ENCODE results near the gene KMO.

Gene KMO

DNA sequence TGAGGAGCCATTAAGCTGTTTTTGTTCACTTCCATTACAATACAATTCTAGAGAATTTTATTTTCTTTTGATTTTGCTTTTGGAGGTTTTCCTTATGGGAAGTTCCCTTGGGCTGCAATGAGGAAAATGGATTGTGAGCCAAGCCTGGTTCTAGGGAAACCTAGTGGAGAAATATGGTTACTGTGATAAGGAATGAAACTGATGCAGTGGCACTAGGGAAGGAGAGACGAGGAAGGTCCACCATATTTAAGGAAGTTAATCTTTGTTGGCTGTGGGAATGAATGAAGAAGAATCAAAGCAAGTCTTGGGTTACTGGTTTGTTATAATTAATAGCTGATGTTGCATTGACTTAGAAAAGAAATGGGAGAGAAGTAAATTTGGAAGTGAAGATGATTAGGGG, 79.6 kb downstream of the KMO start:
- H3K27ac ChIP-seq (ENCODE audit: insufficient read depth in 1 of 2, low read depth in 1 of 2, low read length in 2 of 2, poor library complexity in 1 of 2, severe bottlenecking in 2 of 2) = no peak overlapping the region
- no peaks in the 10 kb centered on the region for H3K9me3 ChIP-seq (ENCODE audit: control extremely low read depth in 1 of 5, control insufficient read depth in 4 of 5, insufficient read depth in 2 of 5, low read depth in 1 of 5, low read length in 4 of 5)
- no peak for DNase-seq

DNA sequence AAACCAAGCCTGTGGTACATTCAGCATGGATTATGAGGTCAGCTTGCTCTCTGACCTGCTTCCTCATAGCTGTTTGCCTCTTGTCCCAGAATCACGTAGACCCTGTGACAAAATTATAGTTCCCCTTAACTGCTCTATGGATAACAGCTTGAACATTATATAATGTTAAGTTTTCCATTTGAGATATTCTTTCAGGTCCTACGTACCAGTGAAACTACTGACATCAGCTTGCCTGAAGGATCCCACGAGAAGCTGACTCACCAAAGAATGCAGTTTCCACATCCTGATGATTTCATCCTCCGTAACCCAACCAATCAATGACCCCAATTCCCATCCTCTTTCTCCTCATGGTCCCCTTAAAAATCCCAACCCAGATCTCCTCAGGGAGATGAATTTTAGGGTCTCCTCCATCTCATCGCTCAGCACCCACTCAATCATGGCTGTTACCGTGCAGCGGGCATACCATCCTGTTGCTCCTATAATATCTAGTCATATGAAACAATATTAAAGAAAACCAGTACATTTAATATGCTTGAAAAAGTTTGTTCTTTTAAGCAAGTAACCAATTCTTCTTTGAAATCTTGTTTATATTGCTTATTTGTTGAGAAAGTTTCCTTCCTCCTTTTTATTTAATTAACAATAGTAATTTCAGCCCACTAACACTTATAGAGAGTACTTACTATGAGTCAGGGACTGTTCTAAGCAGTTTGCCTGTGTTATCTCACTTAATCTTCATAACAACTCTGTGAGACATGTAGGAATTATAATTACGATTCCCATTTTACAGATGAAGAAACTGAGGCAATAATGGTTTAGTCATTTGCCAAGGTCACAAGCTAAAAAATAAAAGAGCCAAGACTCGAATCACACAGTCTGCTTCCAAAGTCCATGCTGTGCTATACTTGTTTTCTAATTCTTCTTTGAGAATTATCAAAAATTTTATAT, 80.6 kb downstream of the KMO start:
- peak in 1 of 3 donors; percentile 5 for DNase-seq
- Histone ChIP-seq H3K4me3 (ENCODE audit: control insufficient read depth in 1 of 7, extremely low read depth in 1 of 7, insufficient read depth in 4 of 7, low read depth in 2 of 7, low read length in 6 of 7) (no peak overlapping the region), H3K36me3 (ENCODE audit: control insufficient read depth in 4 of 4, insufficient read depth in 4 of 4, low read length in 3 of 4) (no peaks in the 10 kb centered on the region), H3K27me3 (replicated peaks in 2 of 5; ENCODE audit: control insufficient read depth in 4 of 5, insufficient read depth in 5 of 5, low read length in 4 of 5) (no peaks in the 10 kb centered on the region), H3K27ac (ENCODE audit: insufficient read depth in 1 of 2, low read depth in 1 of 2, low read length in 2 of 2, poor library complexity in 1 of 2, severe bottlenecking in 2 of 2) (no peak overlapping the region), H3K9me3 (ENCODE audit: control extremely low read depth in 1 of 5, control insufficient read depth in 4 of 5, insufficient read depth in 2 of 5, low read depth in 1 of 5, low read length in 4 of 5) (no peaks in the 10 kb centered on the region), H3K4me1 (ENCODE audit: control extremely low read depth in 1 of 4, control insufficient read depth in 4 of 4, insufficient read depth in 4 of 4, low read length in 3 of 4) (no peaks in the 10 kb centered on the region)
- 86% methylated on average over 5 of the region's 9 CpGs for WGBS (ENCODE audit: insufficient coverage)
- POLR2A ChIA-PET = no interaction called here
- CTCF ChIA-PET = interaction anchor here (0.6 to 10.7 kb wide), 6 partner anchors 10 to 1058 kb away, joined by 3 to 80 read pairs (median 6); partner anchors contain the start of gene MAP1LC3C

More for the DNA sequence above, 79.6 kb downstream of the KMO start:
- Histone ChIP-seq H3K4me1 (ENCODE audit: control extremely low read depth in 1 of 4, control insufficient read depth in 4 of 4, insufficient read depth in 4 of 4, low read length in 3 of 4) (no peaks in the 10 kb centered on the region), H3K4me3 (ENCODE audit: control insufficient read depth in 1 of 7, extremely low read depth in 1 of 7, insufficient read depth in 4 of 7, low read depth in 2 of 7, low read length in 6 of 7) (no peak overlapping the region), H3K36me3 (ENCODE audit: control insufficient read depth in 4 of 4, insufficient read depth in 4 of 4, low read length in 3 of 4) (no peaks in the 10 kb centered on the region), H3K27me3 (replicated peaks in 2 of 5; ENCODE audit: control insufficient read depth in 4 of 5, insufficient read depth in 5 of 5, low read length in 4 of 5) (no peaks in the 10 kb centered on the region)
- ChIA-PET CTCF (interaction anchor here (0.7 to 10.7 kb wide), 13 partner anchors 10 to 387 kb away, joined by 3 to 80 read pairs (median 5); partner anchors contain the start of genes FH and MAP1LC3C), POLR2A (interaction anchor here (0.6 to 0.7 kb wide), 2 partner anchors 93 to 227 kb away, joined by 3 to 7 read pairs; no protein-coding TSS in a partner anchor)
- WGBS (ENCODE audit: insufficient coverage) = 100% methylated on average over 1 of the region's 1 CpG

DNA sequence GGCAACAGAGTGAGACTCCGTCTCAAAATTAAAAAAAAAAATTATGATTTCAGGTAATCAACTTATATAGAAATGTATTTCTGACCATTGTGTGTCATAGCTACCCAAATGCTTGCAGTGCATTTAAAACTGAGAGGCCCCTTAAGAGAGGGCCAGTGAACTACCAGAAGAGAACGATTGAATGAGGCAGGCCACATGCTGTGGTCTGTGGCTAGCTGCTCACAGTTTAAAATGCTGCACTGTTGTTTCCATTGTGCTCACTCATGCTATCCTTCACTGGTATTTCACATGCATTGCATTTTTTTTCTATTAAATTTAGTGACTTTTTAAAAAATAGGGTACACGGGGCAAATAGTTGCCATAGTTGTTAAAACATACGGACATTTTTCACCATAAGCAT, 82.0 kb downstream of the KMO start:
- POLR2A ChIA-PET = no interaction called here
- no peaks in the 10 kb centered on the region for H3K27me3 ChIP-seq (replicated peaks in 2 of 5; ENCODE audit: control insufficient read depth in 4 of 5, insufficient read depth in 5 of 5, low read length in 4 of 5)
- H3K9me3 ChIP-seq (ENCODE audit: control extremely low read depth in 1 of 5, control insufficient read depth in 4 of 5, insufficient read depth in 2 of 5, low read depth in 1 of 5, low read length in 4 of 5) = no peaks in the 10 kb centered on the region
- H3K27ac ChIP-seq (ENCODE audit: insufficient read depth in 1 of 2, low read depth in 1 of 2, low read length in 2 of 2, poor library complexity in 1 of 2, severe bottlenecking in 2 of 2) = no peak overlapping the region
- no peaks in the 10 kb centered on the region for H3K36me3 ChIP-seq (ENCODE audit: control insufficient read depth in 4 of 4, insufficient read depth in 4 of 4, low read length in 3 of 4)
- WGBS (ENCODE audit: insufficient coverage) = 100% methylated on average over 1 of the region's 4 CpGs
- no peak overlapping the region for H3K4me3 ChIP-seq (ENCODE audit: control insufficient read depth in 1 of 7, extremely low read depth in 1 of 7, insufficient read depth in 4 of 7, low read depth in 2 of 7, low read length in 6 of 7)
- H3K4me1 ChIP-seq (ENCODE audit: control extremely low read depth in 1 of 4, control insufficient read depth in 4 of 4, insufficient read depth in 4 of 4, low read length in 3 of 4) = no peaks in the 10 kb centered on the region
- CTCF ChIA-PET = interaction anchor here (10.7 kb wide), 1 partner anchor 9 kb away, joined by 80 read pairs; no protein-coding TSS in a partner anchor
- no peak for DNase-seq

DNA sequence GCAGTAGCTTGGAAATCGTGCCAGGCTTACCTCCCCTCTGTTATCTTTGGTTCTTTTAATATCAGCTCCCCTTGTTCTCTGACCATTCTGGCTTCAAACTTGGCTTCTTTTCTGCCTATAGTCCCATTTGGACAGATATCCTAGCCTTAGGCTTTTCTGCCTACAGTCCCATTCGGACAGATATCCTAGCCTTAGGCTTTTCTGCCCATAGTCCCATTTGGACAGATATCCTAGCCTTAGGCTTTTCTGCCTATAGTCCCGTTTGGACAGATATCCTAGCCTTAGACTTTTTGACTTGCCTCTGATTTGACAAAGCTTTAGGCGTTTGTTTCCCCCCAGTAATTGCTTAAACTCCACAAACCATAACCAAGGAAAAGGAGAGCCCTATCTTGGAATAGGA, 82.4 kb downstream of the KMO start:
- Histone ChIP-seq H3K36me3 (ENCODE audit: control insufficient read depth in 4 of 4, insufficient read depth in 4 of 4, low read length in 3 of 4) (peaks cover 0 to 1% (median 0%) of the 10 kb centered on the region in 4 experiments), H3K27ac (ENCODE audit: insufficient read depth in 1 of 2, low read depth in 1 of 2, low read length in 2 of 2, poor library complexity in 1 of 2, severe bottlenecking in 2 of 2) (no peak overlapping the region), H3K4me3 (ENCODE audit: control insufficient read depth in 1 of 7, extremely low read depth in 1 of 7, insufficient read depth in 4 of 7, low read depth in 2 of 7, low read length in 6 of 7) (no peak overlapping the region), H3K4me1 (ENCODE audit: control extremely low read depth in 1 of 4, control insufficient read depth in 4 of 4, insufficient read depth in 4 of 4, low read length in 3 of 4) (no peaks in the 10 kb centered on the region), H3K27me3 (replicated peaks in 2 of 5; ENCODE audit: control insufficient read depth in 4 of 5, insufficient read depth in 5 of 5, low read length in 4 of 5) (no peaks in the 10 kb centered on the region), H3K9me3 (ENCODE audit: control extremely low read depth in 1 of 5, control insufficient read depth in 4 of 5, insufficient read depth in 2 of 5, low read depth in 1 of 5, low read length in 4 of 5) (no peaks in the 10 kb centered on the region)
- ChIA-PET CTCF (interaction anchor here (10.7 kb wide), 1 partner anchor 9 kb away, joined by 80 read pairs; no protein-coding TSS in a partner anchor), POLR2A (no interaction called here)
- DNase-seq = no peak
- 70% methylated on average over 4 of the region's 4 CpGs for WGBS (ENCODE audit: insufficient coverage)

DNA sequence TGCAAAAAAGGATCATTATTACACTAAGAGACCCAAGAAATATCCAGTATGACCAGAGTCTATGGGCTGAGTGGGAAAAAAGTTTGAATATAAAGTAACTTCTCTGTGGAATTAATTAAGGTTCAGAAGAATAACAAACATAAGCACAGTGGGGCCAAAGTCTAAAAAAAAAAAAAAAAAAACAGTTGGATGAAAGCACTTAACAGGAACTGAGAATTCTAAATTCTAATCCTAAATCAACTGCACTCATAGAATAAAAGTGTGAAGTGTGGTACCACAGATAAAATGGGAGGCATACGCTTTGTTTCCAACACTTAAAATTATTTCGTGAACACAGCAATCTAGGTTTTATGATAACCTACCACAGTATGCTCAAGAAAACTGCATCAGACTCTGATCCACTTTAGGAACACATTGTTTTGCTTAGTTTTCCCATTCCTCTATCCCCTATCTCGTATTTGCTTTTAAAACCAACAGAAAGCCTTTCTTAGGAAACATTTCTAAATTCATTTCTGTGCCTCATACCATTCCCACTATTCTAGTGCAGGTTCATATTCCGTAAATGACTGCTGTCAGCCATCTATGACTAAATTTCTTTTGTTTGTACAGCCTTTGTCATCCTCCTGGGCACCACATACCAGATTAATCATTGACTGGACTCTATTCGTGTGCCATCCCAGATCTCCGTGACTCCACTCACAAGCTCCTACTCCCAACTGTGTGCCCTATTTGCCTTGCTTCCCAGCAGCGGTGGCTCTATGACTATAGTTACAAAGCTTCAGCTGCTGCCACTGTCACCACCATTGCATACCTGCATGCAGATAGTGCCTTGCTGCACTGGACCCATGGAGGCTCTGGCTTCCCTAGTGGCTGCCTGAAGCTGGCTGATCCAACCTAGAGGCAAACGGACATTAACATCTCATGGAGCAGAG, 83.1 kb downstream of the KMO start:
- H3K4me1 ChIP-seq (ENCODE audit: control extremely low read depth in 1 of 4, control insufficient read depth in 4 of 4, insufficient read depth in 4 of 4, low read length in 3 of 4) = no peaks in the 10 kb centered on the region
- no peak for DNase-seq
- WGBS (ENCODE audit: insufficient coverage) = 98% methylated on average over 8 of the region's 8 CpGs
- H3K9me3 ChIP-seq (ENCODE audit: control extremely low read depth in 1 of 5, control insufficient read depth in 4 of 5, insufficient read depth in 2 of 5, low read depth in 1 of 5, low read length in 4 of 5) = no peaks in the 10 kb centered on the region
- ChIA-PET CTCF (interaction anchor here (10.7 kb wide), 1 partner anchor 8 kb away, joined by 80 read pairs; no protein-coding TSS in a partner anchor), POLR2A (no interaction called here)
- peaks cover 0 to 4% (median 0%) of the 10 kb centered on the region in 4 experiments for H3K36me3 ChIP-seq (ENCODE audit: control insufficient read depth in 4 of 4, insufficient read depth in 4 of 4, low read length in 3 of 4)
- no peak overlapping the region for H3K27ac ChIP-seq (ENCODE audit: insufficient read depth in 1 of 2, low read depth in 1 of 2, low read length in 2 of 2, poor library complexity in 1 of 2, severe bottlenecking in 2 of 2)
- no peak overlapping the region for H3K4me3 ChIP-seq (ENCODE audit: control insufficient read depth in 1 of 7, extremely low read depth in 1 of 7, insufficient read depth in 4 of 7, low read depth in 2 of 7, low read length in 6 of 7)
- H3K27me3 ChIP-seq (replicated peaks in 2 of 5; ENCODE audit: control insufficient read depth in 4 of 5, insufficient read depth in 5 of 5, low read length in 4 of 5) = no peaks in the 10 kb centered on the region

DNA sequence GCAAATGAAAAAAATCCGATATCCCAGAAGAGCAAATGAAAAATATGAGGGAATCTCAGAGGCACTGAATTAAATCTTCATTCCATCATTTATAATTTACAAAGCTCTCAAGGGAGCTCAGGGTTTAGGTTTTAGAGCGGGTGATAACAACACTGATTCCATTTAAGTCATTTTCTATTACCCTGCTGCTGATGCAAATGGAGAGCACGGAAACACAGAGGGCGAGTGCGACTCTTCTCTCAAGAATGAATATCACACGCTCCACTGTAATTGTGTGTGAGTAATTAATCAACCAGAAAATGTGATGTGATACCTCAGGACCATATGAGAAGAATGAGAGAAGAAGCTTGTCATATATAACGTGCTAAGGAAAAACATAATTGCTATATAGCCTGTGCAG, 85.2 kb downstream of the KMO start:
- ChIA-PET CTCF (interaction anchor here (10.7 kb wide), 1 partner anchor 6 kb away, joined by 80 read pairs; no protein-coding TSS in a partner anchor), POLR2A (no interaction called here)
- Histone ChIP-seq H3K36me3 (ENCODE audit: control insufficient read depth in 4 of 4, insufficient read depth in 4 of 4, low read length in 3 of 4) (peaks cover 0 to 9% (median 5%) of the 10 kb centered on the region in 4 experiments), H3K4me3 (ENCODE audit: control insufficient read depth in 1 of 7, extremely low read depth in 1 of 7, insufficient read depth in 4 of 7, low read depth in 2 of 7, low read length in 6 of 7) (no peak overlapping the region), H3K27me3 (replicated peaks in 2 of 5; ENCODE audit: control insufficient read depth in 4 of 5, insufficient read depth in 5 of 5, low read length in 4 of 5) (no peaks in the 10 kb centered on the region), H3K4me1 (ENCODE audit: control extremely low read depth in 1 of 4, control insufficient read depth in 4 of 4, insufficient read depth in 4 of 4, low read length in 3 of 4) (no peaks in the 10 kb centered on the region), H3K9me3 (ENCODE audit: control extremely low read depth in 1 of 5, control insufficient read depth in 4 of 5, insufficient read depth in 2 of 5, low read depth in 1 of 5, low read length in 4 of 5) (no peaks in the 10 kb centered on the region), H3K27ac (ENCODE audit: insufficient read depth in 1 of 2, low read depth in 1 of 2, low read length in 2 of 2, poor library complexity in 1 of 2, severe bottlenecking in 2 of 2) (no peak overlapping the region)
- no peak for DNase-seq
- WGBS (ENCODE audit: insufficient coverage) = 98% methylated on average over 6 of the region's 7 CpGs
